VCaP (cell line): ENCODE data around the gene CALU.
A peak's percentile ranks its signal among the peaks of the same experiment; 100 is the strongest.

Experiments
- H3K27ac ChIP-seq: fragments of 450-650 bp; 2 replicates; pipeline ENCODE4 v1.5.1; 2017
- TF ChIP-seq, protein P1 (sequence below): fragments of 450-650 bp; conservative IDR thresholded peaks from 2 replicates; pipeline ENCODE4 v1.5.1; 2017; ENCODE audit warnings: mild to moderate bottlenecking, moderate library complexity

CALU gene

GRCh38 chr7:128777156-128778123 lies 38.3 kb downstream of the CALU start:
- H3K27ac ChIP-seq = no peak overlapping the region
- TF ChIP-seq, protein P1, sequence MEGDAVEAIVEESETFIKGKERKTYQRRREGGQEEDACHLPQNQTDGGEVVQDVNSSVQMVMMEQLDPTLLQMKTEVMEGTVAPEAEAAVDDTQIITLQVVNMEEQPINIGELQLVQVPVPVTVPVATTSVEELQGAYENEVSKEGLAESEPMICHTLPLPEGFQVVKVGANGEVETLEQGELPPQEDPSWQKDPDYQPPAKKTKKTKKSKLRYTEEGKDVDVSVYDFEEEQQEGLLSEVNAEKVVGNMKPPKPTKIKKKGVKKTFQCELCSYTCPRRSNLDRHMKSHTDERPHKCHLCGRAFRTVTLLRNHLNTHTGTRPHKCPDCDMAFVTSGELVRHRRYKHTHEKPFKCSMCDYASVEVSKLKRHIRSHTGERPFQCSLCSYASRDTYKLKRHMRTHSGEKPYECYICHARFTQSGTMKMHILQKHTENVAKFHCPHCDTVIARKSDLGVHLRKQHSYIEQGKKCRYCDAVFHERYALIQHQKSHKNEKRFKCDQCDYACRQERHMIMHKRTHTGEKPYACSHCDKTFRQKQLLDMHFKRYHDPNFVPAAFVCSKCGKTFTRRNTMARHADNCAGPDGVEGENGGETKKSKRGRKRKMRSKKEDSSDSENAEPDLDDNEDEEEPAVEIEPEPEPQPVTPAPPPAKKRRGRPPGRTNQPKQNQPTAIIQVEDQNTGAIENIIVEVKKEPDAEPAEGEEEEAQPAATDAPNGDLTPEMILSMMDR = no peak

DNA sequence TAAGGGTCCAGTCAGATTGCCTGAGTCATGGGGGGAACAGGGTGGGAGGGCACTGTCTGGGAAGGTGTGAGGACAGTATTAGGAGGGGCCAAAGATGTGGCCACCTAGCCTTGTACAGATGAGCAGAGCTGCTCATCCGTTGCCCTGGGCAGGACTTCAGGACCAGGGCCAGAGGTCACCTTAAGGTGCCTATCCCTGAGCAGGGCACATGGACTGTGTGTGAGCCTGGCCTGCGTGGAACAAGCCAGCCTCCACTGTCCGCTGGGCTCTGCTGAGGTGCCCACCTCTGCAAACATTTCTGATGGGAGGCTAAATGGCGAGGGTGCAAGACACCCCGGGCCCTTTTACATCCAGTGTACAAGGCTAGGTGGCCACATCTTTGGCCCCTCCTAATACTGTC lies 39.8 kb downstream of the CALU start:
- H3K27ac ChIP-seq = no peak overlapping the region
- TF ChIP-seq, protein P1 = no peak

DNA sequence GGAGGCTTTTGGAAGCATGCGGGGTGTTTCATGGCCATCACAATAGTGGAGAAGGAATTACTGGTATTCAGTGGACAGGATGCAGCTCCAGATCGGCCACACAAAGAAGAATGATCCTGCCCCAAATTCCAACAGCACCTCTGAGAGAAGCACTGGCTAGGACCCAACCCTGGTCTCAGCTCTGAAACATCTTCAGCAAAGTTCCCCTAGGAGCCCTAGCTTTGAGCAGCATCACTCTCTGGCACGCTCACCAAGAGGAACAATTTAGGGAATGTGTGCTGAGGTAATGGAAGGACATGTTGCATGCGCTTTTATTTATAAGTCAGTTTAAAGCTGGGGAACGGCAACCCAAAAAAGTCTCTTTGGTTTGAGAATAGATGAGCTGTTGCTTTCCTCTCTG lies 42.0 kb downstream of the CALU start:
- no peak overlapping the region for H3K27ac ChIP-seq
- TF ChIP-seq, protein P1 = no peak

DNA sequence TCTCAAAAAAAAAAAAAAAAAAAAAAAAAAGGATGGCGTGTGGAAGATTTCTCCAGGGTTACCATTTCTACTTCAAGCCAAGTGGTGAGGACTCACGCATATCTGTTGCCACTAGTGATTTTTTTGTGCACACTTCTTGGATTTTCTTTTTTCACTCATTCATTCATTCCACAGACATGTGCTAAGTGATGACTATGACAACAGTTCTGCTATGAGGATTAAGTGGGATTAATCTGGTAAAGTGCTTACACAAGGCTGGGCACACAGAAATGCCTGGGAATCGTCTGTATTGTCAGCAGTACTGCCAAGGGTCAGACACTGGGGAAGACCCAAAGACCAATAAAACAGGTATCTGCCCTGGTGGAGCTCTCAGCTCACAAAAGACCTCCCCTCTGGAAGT lies 42.7 kb downstream of the CALU start:
- TF ChIP-seq, protein P1 = no peak
- H3K27ac ChIP-seq = no peak overlapping the region

GRCh38 chr7:128783143-128783861 lies 44.1 kb downstream of the CALU start:
- TF ChIP-seq, protein P1 = no peak
- H3K27ac ChIP-seq = no peak overlapping the region

GRCh38 chr7:128785738-128786137 lies 46.6 kb downstream of the CALU start:
- TF ChIP-seq, protein P1 = no peak

More at GRCh38 chr7:128785738-128786137, 46.6 kb downstream of the CALU start:
- 0 out of 2 replicates have a peak overlapping the region, but pooled peaks have one; percentile 4 for H3K27ac ChIP-seq
